Ishikawa (cell line): ENCODE results near the gene TIGD1.

Source experiments
- EGR1 ChIP-seq: IDR thresholded peaks from 2 replicates; pipeline ENCODE4 v1.6.1; 2012
- EP300 ChIP-seq: IDR thresholded peaks from 2 replicates; pipeline ENCODE4 v1.6.1; 2012; ENCODE audit warnings: borderline replicate concordance
- FOXM1 ChIP-seq: IDR thresholded peaks from 2 replicates; pipeline ENCODE4 v1.6.1; 2012; ENCODE audit warnings: low read depth, borderline replicate concordance
- TCF12 ChIP-seq: IDR thresholded peaks from 2 replicates; pipeline ENCODE4 v1.6.1; 2012; ENCODE audit warnings: low read depth
- TEAD4 ChIP-seq: IDR thresholded peaks from 2 replicates; pipeline ENCODE4 v1.6.1; 2012
- YY1 ChIP-seq: IDR thresholded peaks from 2 replicates; pipeline ENCODE4 v1.6.1; 2012; ENCODE audit warnings: low read depth
- ZBTB7A ChIP-seq: IDR thresholded peaks from 2 replicates; pipeline ENCODE4 v1.6.1; 2012; ENCODE audit warnings: low read depth
- TF ChIP-seq, protein P1 (sequence below): IDR thresholded peaks from 2 replicates; pipeline ENCODE4 v1.6.1; 2012
- TF ChIP-seq, protein P2 (sequence below): IDR thresholded peaks from 2 replicates; pipeline ENCODE4 v1.6.1; 2012
- TF ChIP-seq, protein P3 (sequence below): IDR thresholded peaks from 2 replicates; pipeline ENCODE4 v1.6.1; 2012; ENCODE audit warnings: low read depth, mild to moderate bottlenecking

DNA sequence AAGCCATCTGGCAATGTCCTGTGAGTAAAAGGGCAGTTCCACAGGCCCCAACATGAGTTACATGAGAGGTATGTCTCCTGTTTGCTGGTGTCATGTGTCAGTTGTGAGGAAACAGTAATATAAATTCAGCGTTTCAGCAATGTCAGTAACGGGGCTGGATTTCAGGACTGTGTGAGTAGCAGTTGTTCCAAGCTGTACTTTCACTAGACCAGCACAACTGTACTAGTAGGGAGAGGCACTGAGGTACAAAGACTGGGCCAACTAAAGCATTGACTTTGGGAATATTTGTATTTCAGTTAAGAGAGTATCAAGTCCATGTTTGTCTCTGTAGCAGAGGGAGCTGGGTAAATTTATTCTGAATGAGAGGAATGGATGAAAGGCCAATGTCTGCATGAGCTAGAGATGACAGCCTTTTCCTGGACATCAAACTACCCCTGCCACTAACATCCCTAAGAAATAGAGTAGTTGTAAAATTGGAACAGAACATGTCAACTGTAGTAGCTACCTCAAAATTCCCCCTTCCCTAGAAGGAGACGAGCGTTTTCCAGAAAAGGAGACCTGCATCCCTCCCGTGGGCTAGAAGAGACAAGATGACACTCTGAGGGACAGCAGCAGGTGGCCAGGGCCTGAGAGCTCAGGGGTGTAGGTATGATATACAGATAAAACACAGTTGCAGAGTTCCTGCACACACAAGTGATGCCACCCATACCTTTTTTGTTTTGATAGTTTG, 24.5 kb upstream of the TIGD1 start:
- TF ChIP-seq FOXM1 (no peak), TCF12 (no peak), EP300 (no peak), EGR1 (no peak), ZBTB7A (no peak), YY1 (no peak), TEAD4 (no peak)
- TF ChIP-seq, protein P1, sequence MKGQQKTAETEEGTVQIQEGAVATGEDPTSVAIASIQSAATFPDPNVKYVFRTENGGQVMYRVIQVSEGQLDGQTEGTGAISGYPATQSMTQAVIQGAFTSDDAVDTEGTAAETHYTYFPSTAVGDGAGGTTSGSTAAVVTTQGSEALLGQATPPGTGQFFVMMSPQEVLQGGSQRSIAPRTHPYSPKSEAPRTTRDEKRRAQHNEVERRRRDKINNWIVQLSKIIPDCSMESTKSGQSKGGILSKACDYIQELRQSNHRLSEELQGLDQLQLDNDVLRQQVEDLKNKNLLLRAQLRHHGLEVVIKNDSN = no peak
- TF ChIP-seq, protein P2, sequence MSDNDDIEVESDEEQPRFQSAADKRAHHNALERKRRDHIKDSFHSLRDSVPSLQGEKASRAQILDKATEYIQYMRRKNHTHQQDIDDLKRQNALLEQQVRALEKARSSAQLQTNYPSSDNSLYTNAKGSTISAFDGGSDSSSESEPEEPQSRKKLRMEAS = no peak
- TF ChIP-seq, protein P3, sequence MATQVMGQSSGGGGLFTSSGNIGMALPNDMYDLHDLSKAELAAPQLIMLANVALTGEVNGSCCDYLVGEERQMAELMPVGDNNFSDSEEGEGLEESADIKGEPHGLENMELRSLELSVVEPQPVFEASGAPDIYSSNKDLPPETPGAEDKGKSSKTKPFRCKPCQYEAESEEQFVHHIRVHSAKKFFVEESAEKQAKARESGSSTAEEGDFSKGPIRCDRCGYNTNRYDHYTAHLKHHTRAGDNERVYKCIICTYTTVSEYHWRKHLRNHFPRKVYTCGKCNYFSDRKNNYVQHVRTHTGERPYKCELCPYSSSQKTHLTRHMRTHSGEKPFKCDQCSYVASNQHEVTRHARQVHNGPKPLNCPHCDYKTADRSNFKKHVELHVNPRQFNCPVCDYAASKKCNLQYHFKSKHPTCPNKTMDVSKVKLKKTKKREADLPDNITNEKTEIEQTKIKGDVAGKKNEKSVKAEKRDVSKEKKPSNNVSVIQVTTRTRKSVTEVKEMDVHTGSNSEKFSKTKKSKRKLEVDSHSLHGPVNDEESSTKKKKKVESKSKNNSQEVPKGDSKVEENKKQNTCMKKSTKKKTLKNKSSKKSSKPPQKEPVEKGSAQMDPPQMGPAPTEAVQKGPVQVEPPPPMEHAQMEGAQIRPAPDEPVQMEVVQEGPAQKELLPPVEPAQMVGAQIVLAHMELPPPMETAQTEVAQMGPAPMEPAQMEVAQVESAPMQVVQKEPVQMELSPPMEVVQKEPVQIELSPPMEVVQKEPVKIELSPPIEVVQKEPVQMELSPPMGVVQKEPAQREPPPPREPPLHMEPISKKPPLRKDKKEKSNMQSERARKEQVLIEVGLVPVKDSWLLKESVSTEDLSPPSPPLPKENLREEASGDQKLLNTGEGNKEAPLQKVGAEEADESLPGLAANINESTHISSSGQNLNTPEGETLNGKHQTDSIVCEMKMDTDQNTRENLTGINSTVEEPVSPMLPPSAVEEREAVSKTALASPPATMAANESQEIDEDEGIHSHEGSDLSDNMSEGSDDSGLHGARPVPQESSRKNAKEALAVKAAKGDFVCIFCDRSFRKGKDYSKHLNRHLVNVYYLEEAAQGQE = no peak
